GM20000 (cell line): ENCODE data around the gene GPATCH8.
A peak's percentile ranks its signal among the peaks of the same experiment; 100 is the strongest.

ENCODE experiments used
- DNase-seq: peaks from one replicate; pipeline ENCODE4 v3.0.0; 2012; ENCODE audit warnings: low spot score
- TF ChIP-seq, protein P1 (sequence below): IDR thresholded peaks from 2 replicates; pipeline ENCODE4 v1.5.1; 2012; ENCODE audit warnings: mild to moderate bottlenecking, control low read depth; ENCODE audit errors: extremely low read depth, missing control alignments

The GPATCH8 gene

DNA sequence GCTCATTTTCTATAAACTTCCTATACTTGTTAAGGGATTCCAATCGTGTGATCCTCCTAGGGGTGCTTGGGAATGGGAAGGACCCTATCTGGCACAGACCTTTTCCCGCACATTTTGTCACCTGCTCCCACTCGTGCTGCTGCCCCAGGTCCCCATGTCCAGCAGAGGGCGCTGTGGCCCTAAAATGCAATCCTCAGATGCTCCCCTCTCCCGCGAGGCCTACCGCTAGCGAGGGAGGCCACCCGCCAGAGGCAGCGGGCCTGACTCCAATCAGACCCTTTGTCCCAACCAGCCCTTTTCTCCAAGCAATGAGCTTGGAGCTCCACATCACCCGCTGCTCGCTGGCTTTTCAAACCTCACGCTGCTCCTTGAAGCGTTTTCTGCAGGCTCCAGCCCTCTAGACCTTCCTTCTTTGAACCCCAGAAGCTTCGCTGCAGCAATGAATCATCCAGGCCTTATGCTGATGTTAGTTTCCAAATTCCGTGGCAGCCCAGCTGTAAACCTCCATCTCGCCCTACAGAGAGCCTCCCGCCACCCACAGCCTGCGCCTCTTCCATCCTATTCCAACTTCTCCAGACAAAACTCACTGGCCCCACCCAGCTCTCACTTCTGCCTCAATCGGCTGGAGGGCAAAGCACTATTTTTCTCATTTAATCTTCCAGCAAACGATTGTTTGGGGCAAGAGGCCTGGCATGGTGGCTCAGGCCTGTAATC lies 30.5 kb upstream of the GPATCH8 start:
- TF ChIP-seq, protein P1, sequence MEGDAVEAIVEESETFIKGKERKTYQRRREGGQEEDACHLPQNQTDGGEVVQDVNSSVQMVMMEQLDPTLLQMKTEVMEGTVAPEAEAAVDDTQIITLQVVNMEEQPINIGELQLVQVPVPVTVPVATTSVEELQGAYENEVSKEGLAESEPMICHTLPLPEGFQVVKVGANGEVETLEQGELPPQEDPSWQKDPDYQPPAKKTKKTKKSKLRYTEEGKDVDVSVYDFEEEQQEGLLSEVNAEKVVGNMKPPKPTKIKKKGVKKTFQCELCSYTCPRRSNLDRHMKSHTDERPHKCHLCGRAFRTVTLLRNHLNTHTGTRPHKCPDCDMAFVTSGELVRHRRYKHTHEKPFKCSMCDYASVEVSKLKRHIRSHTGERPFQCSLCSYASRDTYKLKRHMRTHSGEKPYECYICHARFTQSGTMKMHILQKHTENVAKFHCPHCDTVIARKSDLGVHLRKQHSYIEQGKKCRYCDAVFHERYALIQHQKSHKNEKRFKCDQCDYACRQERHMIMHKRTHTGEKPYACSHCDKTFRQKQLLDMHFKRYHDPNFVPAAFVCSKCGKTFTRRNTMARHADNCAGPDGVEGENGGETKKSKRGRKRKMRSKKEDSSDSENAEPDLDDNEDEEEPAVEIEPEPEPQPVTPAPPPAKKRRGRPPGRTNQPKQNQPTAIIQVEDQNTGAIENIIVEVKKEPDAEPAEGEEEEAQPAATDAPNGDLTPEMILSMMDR, result peak; percentile 97
- DNase-seq, result peak; percentile 92

DNA sequence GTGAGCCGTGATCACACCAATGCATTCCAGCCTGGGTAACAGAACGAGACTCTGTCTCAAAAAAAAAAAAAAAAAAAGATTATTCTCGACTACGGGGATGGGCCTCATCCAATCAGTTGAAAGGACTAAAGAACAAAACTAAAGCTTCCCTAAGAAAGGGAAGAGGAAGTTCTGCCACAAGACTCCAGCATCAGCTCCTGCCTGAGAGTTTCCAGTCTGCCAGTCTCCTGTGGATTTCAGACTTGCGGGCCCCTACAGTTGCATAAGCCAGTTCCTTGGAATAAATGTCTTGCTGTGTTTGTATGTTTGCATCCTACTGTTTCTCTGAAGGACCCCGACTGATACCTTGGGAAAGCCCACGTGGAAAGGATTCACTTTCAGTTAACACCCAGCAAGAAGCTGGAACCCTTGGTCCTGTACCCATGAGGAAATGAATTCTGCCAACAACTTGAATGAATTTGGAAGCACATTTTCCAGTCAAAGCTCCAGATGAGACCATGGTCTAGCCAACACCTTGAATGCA lies 27.8 kb upstream of the GPATCH8 start:
- TF ChIP-seq, protein P1, result no peak
- DNase-seq, result no peak

DNA sequence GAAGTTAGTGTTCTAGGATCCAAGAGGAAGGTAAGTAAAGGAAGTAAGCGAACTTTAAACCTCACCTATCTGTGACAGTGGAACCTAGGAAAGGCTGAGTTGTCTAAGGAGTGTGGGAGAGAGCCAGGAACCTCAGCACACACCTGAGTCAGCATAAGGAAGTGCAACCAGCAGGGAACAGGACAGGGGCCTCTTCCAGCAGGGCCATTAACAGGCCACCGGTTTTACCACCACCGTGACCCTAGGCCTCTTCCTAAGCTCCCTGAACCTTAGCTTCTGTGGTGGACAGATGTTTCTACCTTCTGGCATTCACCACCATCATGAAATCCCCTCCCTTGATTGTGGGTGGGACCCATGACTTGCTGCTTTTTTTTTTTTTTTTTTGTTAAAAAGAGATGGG lies 26.7 kb upstream of the GPATCH8 start:
- TF ChIP-seq, protein P1, result no peak
- DNase-seq, result no peak

DNA sequence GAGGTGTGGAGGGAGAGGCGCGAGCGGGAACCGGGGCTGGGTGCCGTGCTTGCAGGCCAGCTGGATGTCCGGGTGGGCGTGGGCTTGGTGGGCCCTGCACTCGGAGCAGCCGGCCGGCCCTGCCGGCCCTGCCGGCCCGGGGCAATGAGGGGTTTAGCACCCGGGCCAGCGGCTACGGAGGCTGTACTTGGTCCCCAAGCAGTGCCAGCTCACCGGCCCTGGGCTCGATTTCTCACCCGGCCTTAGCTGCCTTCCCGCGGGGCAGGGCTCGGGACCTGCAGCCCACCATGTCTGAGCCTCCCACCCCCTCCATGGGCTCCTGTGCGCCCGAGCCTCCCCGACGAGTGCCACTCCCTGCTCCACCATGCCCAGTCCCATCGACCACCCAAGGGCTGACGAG lies 24.7 kb upstream of the GPATCH8 start:
- DNase-seq, result no peak
- TF ChIP-seq, protein P1, result no peak

DNA sequence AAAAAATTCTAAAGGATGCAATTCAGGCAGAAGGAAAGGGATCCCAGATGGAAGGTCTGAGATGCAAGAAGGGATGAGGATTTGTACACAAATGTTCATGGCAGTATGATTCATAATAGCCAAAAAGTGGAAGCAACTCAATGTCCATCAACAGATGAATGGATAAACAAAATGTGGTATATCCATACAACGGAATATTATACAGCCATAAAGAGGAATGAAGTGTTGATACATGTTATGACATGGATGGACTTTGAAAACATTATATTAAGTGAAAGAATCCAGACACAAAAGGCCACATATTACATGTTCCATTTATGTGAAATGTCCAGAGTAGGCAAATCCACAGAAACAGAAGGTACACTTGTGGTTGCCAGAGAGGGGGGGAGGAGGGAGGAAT lies 23.9 kb upstream of the GPATCH8 start:
- no peak for DNase-seq
- TF ChIP-seq, protein P1, result no peak

DNA sequence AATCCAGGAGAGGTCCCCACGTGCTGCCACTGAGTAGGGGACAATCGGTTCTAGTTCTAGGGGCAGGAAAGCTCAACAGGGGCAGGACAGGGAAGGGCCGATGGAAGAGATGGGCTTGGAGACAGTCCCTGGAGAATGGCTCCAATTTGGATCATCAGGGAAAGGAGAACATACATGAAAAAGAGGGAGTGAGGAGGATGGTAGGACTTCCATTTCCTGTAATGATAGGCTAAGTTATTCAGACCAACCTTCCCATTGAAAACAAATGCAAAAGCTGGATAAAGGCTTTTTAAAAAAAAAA lies 20.4 kb upstream of the GPATCH8 start:
- TF ChIP-seq, protein P1, result no peak
- DNase-seq, result no peak

DNA sequence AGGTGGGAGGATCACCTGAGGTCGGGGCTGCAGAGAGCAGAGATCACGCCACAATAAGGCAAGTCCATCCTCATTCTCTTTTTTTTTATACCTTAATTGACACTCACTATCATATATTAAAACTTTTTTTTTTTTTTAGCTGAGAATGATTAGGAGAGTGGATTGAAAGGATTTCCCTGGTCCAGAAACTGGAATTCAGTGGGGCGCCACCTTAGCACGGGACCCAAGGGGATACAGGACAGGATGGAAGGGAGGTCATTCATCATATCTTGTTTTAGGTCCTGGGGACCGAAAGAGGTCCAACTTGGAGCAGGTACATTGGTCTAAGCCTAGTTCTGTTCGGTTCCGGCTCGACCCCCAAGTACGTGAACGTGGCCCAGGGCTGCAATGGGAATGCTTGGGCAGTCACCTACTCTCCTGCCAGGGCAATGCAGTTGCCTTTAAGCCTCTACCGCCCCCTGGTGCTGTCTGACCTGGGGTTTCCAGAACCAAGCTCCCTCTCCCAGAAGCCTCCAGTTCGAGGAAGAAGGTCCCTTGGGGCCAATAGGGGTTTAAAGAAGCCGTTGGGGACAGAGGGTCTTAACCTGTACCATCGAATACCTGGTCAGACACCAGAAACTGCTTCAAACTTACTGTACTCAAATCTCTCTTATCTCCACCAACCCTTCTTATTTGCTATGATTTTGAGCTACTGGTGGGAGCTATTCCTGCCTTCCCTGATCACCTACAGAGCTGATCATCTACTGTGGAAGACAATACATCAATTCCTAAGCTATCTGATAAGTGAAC lies 19.9 kb upstream of the GPATCH8 start:
- TF ChIP-seq, protein P1, result peak; percentile 67
- peak; percentile 85 for DNase-seq
